Osteocyte (in vitro differentiated cells): ENCODE data around the gene BLVRB. TPM values are rescaled to one million over a fixed set of nuclear protein-coding genes. Genes with fewer than 3 reads are reported as not detected.

Experiments used
- DNase-seq: peaks from one replicate; pipeline ENCODE4 v3.0.0; 2021; ENCODE audit warnings: mixed read lengths; ENCODE audit not compliant: unreplicated experiment; ENCODE audit errors: extremely low spot score
- H3K27ac Mint-ChIP-seq: one replicate; pipeline ENCODE4 v1.8.0; 2021; ENCODE audit warnings: mild to moderate bottlenecking, mixed read lengths; ENCODE audit not compliant: unreplicated experiment
- H3K27me3 Mint-ChIP-seq: one replicate; pipeline ENCODE4 v1.8.0; 2021; ENCODE audit warnings: mixed read lengths; ENCODE audit not compliant: unreplicated experiment
- H3K36me3 Mint-ChIP-seq: one replicate; pipeline ENCODE4 v1.8.0; 2021; ENCODE audit warnings: mixed read lengths; ENCODE audit not compliant: unreplicated experiment
- H3K4me1 Mint-ChIP-seq: one replicate; pipeline ENCODE4 v1.8.0; 2021; ENCODE audit warnings: mixed read lengths; ENCODE audit not compliant: unreplicated experiment
- H3K4me3 Mint-ChIP-seq: one replicate; pipeline ENCODE4 v1.8.0; 2021; ENCODE audit warnings: mild to moderate bottlenecking, moderate library complexity, mixed read lengths; ENCODE audit not compliant: unreplicated experiment
- H3K9me3 Mint-ChIP-seq: one replicate; pipeline ENCODE4 v1.8.0; 2021; ENCODE audit warnings: mixed read lengths; ENCODE audit not compliant: unreplicated experiment
- CTCF ChIP-seq: fragments of 200-600 bp; sonication (generic); IDR thresholded peaks from 2 replicates; pipeline ENCODE4 v1.5.0; 2021; ENCODE audit warnings: antibody characterized with exemption, mild to moderate bottlenecking, moderate library complexity
- total RNA-seq: library from RNA; stranded (reverse); gene quantifications from 2 replicates; pipeline ENCODE4 v1.2.1, GENCODE V29; 2021

The BLVRB gene
- total RNA-seq, 1 donor from 2014 or later = 45.6 TPM

GRCh38 chr19:40444000-40444824, 21.3 kb downstream of the BLVRB start, which contains the start of gene SERTAD3:
Gene SERTAD3, minus strand, starts transcription at chr19:40444335. Its CDS starts 2,255 bp downstream, at chr19:40442080.
- Mint-ChIP-seq H3K27ac (peak within 1 kb of the TSS; percentile 99), H3K4me1 (peaks cover 27% of the 10 kb centered on the region), H3K4me3 (peak within 1 kb of the TSS; percentile 100), H3K9me3 (no peaks in the 10 kb centered on the region), H3K27me3 (no peaks in the 10 kb centered on the region), H3K36me3 (peaks cover 8% of the 10 kb centered on the region)
- no peak for TF ChIP-seq CTCF
- peak; percentile 99 for DNase-seq

GRCh38 chr19:40443131-40443999, 22.2 kb downstream of the BLVRB start:
- Mint-ChIP-seq H3K4me3 (peak overlapping the region; percentile 100), H3K27me3 (no peaks in the 10 kb centered on the region), H3K27ac (peak overlapping the region; percentile 99), H3K4me1 (peaks cover 27% of the 10 kb centered on the region), H3K36me3 (peaks cover 8% of the 10 kb centered on the region), H3K9me3 (no peaks in the 10 kb centered on the region)
- TF ChIP-seq CTCF = no peak
- peak; percentile 99 for DNase-seq

GRCh38 chr19:40442328-40443130, 23.0 kb downstream of the BLVRB start:
- no peak for TF ChIP-seq CTCF
- peak overlapping the region; percentile 99 for H3K27ac Mint-ChIP-seq
- H3K4me1 Mint-ChIP-seq = peaks cover 27% of the 10 kb centered on the region
- no peaks in the 10 kb centered on the region for H3K27me3 Mint-ChIP-seq
- peaks cover 10% of the 10 kb centered on the region for H3K36me3 Mint-ChIP-seq
- no peak for DNase-seq
- peak overlapping the region; percentile 100 for H3K4me3 Mint-ChIP-seq
- no peaks in the 10 kb centered on the region for H3K9me3 Mint-ChIP-seq

- TF ChIP-seq CTCF = no peak
- Mint-ChIP-seq H3K4me3 (peak overlapping the region; percentile 100), H3K4me1 (peaks cover 27% of the 10 kb centered on the region), H3K27me3 (no peaks in the 10 kb centered on the region), H3K9me3 (no peaks in the 10 kb centered on the region), H3K36me3 (peaks cover 10% of the 10 kb centered on the region), H3K27ac (peak overlapping the region; percentile 99)
- no peak for DNase-seq
These were observed 23.8 kb downstream of the BLVRB start for GRCh38 chr19:40441719-40442253.
